Bronchial epithelial cell (primary cell): ENCODE results near the gene CAMK2D. TPM values are rescaled to one million over a fixed set of nuclear protein-coding genes. Genes with fewer than 3 reads are reported as not detected.
A peak's percentile ranks its signal among the peaks of the same experiment; 100 is the strongest.

Source experiments
- DNase-seq: peaks from one replicate; pipeline ENCODE4 v3.0.0-alpha.2; 2010; ENCODE audit warnings: low read depth
- FAIRE-seq: peaks from 2 replicates; lab custom pipeline; 2011; peaks lifted over from hg19 to GRCh38; lab: Jason Lieb, UNC
- H3K27me3 ChIP-seq: 2 replicates; pipeline ENCODE4 v1.5.1; 2011; ENCODE audit warnings: low read length; ENCODE audit not compliant: control insufficient read depth, insufficient read depth
- H3K36me3 ChIP-seq: 2 replicates; pipeline ENCODE4 v1.5.1; 2011; ENCODE audit warnings: low read length; ENCODE audit not compliant: control insufficient read depth, insufficient read depth
- H3K4me3 ChIP-seq: 2 replicates; pipeline ENCODE4 v1.5.1; 2011; ENCODE audit warnings: mild to moderate bottlenecking, low read depth, low read length, control low read depth
- CTCF ChIP-seq: IDR thresholded peaks from 2 replicates; pipeline ENCODE4 v1.5.1; 2011; ENCODE audit warnings: mild to moderate bottlenecking, moderate library complexity, low read length, control low read depth, inconsistent platforms; ENCODE audit not compliant: insufficient read depth, severe bottlenecking
- total RNA-seq: library from RNA; depleted of rRNA; stranded (reverse); fragments of >200 nt; gene quantifications from 2 replicates; pipeline ENCODE4 v1.2.1, GENCODE V29; 2014

The CAMK2D gene
- total RNA-seq, 1 donor from 2014 or later, result 50.8 TPM

- FAIRE-seq (no peak), DNase-seq (peak; percentile 56)
- H3K36me3 ChIP-seq, result no peaks in the 10 kb centered on the region
- H3K27me3 ChIP-seq, result no peaks in the 10 kb centered on the region
- H3K4me3 ChIP-seq, result no peak overlapping the region
- TF ChIP-seq CTCF, result no peak
Measured at GRCh38 chr4:113502476-113502875, 259.1 kb downstream of the CAMK2D start.

GRCh38 chr4:113500424-113500823 lies 261.1 kb downstream of the CAMK2D start:
- no peak for TF ChIP-seq CTCF
- no peaks in the 10 kb centered on the region for H3K36me3 ChIP-seq
- no peaks in the 10 kb centered on the region for H3K27me3 ChIP-seq
- DNase-seq (no peak), FAIRE-seq (no peak)
- H3K4me3 ChIP-seq, result no peak overlapping the region

- FAIRE-seq (no peak), DNase-seq (peak; percentile 67)
- H3K4me3 ChIP-seq, result no peak overlapping the region
- no peaks in the 10 kb centered on the region for H3K27me3 ChIP-seq
- H3K36me3 ChIP-seq, result no peaks in the 10 kb centered on the region
- TF ChIP-seq CTCF, result no peak
Measured at GRCh38 chr4:113499696-113500095, 261.8 kb downstream of the CAMK2D start.

- FAIRE-seq, result no peak
- DNase-seq, result no peak
- no peaks in the 10 kb centered on the region for H3K36me3 ChIP-seq
- no peak for TF ChIP-seq CTCF
- H3K4me3 ChIP-seq, result no peak overlapping the region
- H3K27me3 ChIP-seq, result no peaks in the 10 kb centered on the region
Measured at GRCh38 chr4:113499166-113499565, 262.4 kb downstream of the CAMK2D start.

GRCh38 chr4:113497154-113497884 lies 264.2 kb downstream of the CAMK2D start:
- Histone ChIP-seq H3K27me3 (no peaks in the 10 kb centered on the region), H3K36me3 (no peaks in the 10 kb centered on the region), H3K4me3 (no peak overlapping the region)
- FAIRE-seq (peak; percentile 64), DNase-seq (no peak)
- no peak for TF ChIP-seq CTCF

GRCh38 chr4:113496698-113497097 lies 264.8 kb downstream of the CAMK2D start:
- no peaks in the 10 kb centered on the region for H3K36me3 ChIP-seq
- FAIRE-seq (no peak), DNase-seq (no peak)
- no peak for TF ChIP-seq CTCF
- H3K27me3 ChIP-seq, result no peaks in the 10 kb centered on the region
- no peak overlapping the region for H3K4me3 ChIP-seq
